ENCODE results near the gene XRCC3. TPM values are rescaled to one million over a fixed set of nuclear protein-coding genes. Genes with fewer than 3 reads are reported as not detected.
A peak's percentile ranks its signal among the peaks of the same experiment; 100 is the strongest.

The XRCC3 gene
- total and polyA plus RNA-seq, 10 of the 15 experiments (the other 5 are each of a cell fraction or from before 2014, with no cell fraction given): 0.37 to 52.0 (median 26.8) TPM

GRCh38 chr14:103707329-103708263 is 7.7 kb downstream of the XRCC3 start:
- H3K27ac ChIP-seq (ENCODE audit: control insufficient read depth, insufficient read depth): no peak overlapping the region
- in situ Hi-C loops (cut with MboI): no loop called here
- ChIA-PET RAD21 (ENCODE audit: unreplicated experiment) (no interaction called here), CTCF (interaction anchor here (1.3 kb wide), 1 partner anchor 28 kb away, joined by 3 read pairs; no protein-coding TSS in a partner anchor), POLR2A (no interaction called here), SMC1A (ENCODE audit: uncharacterized antibody, unreplicated experiment) (no interaction called here)
- TF ChIP-seq MLLT1 (IDR thresholded peaks at IDR 0.05): no peak
- TF ChIP-seq POLR2AphosphoS5 (IDR thresholded peaks at IDR 0.05; ENCODE audit: low read length): peak; percentile 33; the same call in 1 of the 2 replicates
- TF ChIP-seq, protein P1, sequence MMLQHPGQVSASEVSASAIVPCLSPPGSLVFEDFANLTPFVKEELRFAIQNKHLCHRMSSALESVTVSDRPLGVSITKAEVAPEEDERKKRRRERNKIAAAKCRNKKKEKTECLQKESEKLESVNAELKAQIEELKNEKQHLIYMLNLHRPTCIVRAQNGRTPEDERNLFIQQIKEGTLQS (IDR thresholded peaks at IDR 0.05; ENCODE audit: borderline replicate concordance, extremely low read depth, low read depth, low read length): no peak
- peak; percentile 58; the same call in 1 of the 2 replicates for TF ChIP-seq POLR2A (IDR thresholded peaks at IDR 0.05; ENCODE audit: low read depth, low read length)
- no peak for TF ChIP-seq MYC (IDR thresholded peaks at IDR 0.05; ENCODE audit: insufficient read depth, insufficient read length, insufficient replicate concordance, low read length, severe bottlenecking)
- BruUV-seq (replicated peaks): no TSS peak
- H3K4me3 ChIP-seq: no peak overlapping the region
- WGBS (ENCODE audit: insufficient coverage, insufficient replicate concordance, low lambda C conversion rate, missing lambda C conversion rate): 97% methylated on average over 28 of the region's 29 CpGs
- no peaks in the 10 kb centered on the region for H3K4me1 ChIP-seq (ENCODE audit: control insufficient read depth, insufficient read depth, low read length)
- intact Hi-C loops (cut with micrococcal nuclease; ENCODE audit: unreplicated experiment): no loop called here
- H3K4me2 ChIP-seq (ENCODE audit: control insufficient read depth, insufficient read depth): no peak overlapping the region
- H4K20me1 ChIP-seq (ENCODE audit: control insufficient read depth, insufficient read depth): no peaks in the 10 kb centered on the region
- no peak overlapping the region for H2AFZ ChIP-seq (ENCODE audit: control insufficient read depth, low read depth, low read length)
- H3K9me3 ChIP-seq (replicated peaks; ENCODE audit: control insufficient read depth, insufficient read depth, low read length): no peaks in the 10 kb centered on the region
- peaks cover 3% of the 10 kb centered on the region for H3K79me2 ChIP-seq (ENCODE audit: control insufficient read depth, insufficient read depth, low read length)
- peaks cover 8 to 33% of the 10 kb centered on the region in 2 experiments; a peak in 3 of 4 replicates for H3K36me3 ChIP-seq (ENCODE audit: control insufficient read depth in 2 of 2, insufficient read depth in 2 of 2, low read length in 1 of 2)
- DNase-seq (ENCODE audit: low read depth, low spot score): no peak
- H3K27me3 ChIP-seq (replicated peaks in 1 of 2; ENCODE audit: control insufficient read depth in 2 of 2, insufficient read depth in 2 of 2, low read length in 1 of 2): no peaks in the 10 kb centered on the region
- no peak for FAIRE-seq
- no peak for ATAC-seq
- no peak overlapping the region for H3K9ac ChIP-seq (ENCODE audit: control insufficient read depth, insufficient read depth, low read length)
